ENCODE results near the gene DISC1.

Gene DISC1

DNA sequence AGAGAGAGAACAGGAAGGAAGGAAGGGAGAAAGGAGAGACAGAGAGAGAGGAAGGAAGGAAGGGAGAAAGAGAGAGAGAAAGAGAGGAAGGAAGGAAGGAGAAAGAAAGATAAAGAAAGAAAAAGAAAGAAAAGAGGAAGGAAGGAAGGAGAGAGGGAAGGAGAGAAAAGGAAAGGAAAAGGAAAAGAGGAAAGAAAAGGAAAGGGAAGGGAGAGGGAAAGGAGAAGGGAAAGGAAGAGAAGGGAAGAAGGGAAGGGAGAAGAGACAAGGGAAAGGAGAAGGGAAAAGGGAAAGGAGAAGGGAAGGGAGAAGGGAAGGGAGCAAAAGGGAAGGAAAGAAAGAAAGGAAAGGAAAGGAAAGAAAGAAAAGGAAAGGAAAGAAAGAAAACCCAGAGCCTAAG, 404.6 kb downstream of the DISC1 start:
- ATAC-seq = no peak
- TF ChIP-seq TCF4 (CRISPR knock-in tag; IDR thresholded peaks at IDR 0.05; ENCODE audit: borderline replicate concordance) = no peak
- TF ChIP-seq ZNF8 (CRISPR knock-in tag; IDR thresholded peaks at IDR 0.05) = no peak
- TF ChIP-seq ESRRG (CRISPR knock-in tag; IDR thresholded peaks at IDR 0.05) = no peak
- no peak for TF ChIP-seq ZFP3 (CRISPR knock-in tag; IDR thresholded peaks at IDR 0.05)
- no peak for TF ChIP-seq CSDC2 (CRISPR knock-in tag; IDR thresholded peaks at IDR 0.05)
- no peak for TF ChIP-seq BACH2 (CRISPR knock-in tag; IDR thresholded peaks at IDR 0.05; ENCODE audit: borderline replicate concordance)
- TF ChIP-seq GLIS3 (CRISPR knock-in tag; IDR thresholded peaks at IDR 0.05) = no peak
- TF ChIP-seq ZNF565 (CRISPR knock-in tag; conservative IDR thresholded peaks at IDR 0.05; ENCODE audit: low read depth) = no peak
- TF ChIP-seq, protein P1, sequence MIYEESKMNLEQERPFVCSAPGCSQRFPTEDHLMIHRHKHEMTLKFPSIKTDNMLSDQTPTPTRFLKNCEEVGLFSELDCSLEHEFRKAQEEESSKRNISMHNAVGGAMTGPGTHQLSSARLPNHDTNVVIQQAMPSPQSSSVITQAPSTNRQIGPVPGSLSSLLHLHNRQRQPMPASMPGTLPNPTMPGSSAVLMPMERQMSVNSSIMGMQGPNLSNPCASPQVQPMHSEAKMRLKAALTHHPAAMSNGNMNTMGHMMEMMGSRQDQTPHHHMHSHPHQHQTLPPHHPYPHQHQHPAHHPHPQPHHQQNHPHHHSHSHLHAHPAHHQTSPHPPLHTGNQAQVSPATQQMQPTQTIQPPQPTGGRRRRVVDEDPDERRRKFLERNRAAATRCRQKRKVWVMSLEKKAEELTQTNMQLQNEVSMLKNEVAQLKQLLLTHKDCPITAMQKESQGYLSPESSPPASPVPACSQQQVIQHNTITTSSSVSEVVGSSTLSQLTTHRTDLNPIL (CRISPR knock-in tag; IDR thresholded peaks at IDR 0.05; ENCODE audit: low read depth) = no peak
- TF ChIP-seq, protein P2, sequence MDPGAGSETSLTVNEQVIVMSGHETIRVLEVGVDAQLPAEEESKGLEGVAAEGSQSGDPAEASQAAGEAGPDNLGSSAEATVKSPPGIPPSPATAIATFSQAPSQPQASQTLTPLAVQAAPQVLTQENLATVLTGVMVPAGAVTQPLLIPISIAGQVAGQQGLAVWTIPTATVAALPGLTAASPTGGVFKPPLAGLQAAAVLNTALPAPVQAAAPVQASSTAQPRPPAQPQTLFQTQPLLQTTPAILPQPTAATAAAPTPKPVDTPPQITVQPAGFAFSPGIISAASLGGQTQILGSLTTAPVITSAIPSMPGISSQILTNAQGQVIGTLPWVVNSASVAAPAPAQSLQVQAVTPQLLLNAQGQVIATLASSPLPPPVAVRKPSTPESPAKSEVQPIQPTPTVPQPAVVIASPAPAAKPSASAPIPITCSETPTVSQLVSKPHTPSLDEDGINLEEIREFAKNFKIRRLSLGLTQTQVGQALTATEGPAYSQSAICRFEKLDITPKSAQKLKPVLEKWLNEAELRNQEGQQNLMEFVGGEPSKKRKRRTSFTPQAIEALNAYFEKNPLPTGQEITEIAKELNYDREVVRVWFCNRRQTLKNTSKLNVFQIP (CRISPR knock-in tag; IDR thresholded peaks at IDR 0.05; ENCODE audit: borderline replicate concordance, low read depth) = no peak
- TF ChIP-seq SNAI2 (CRISPR knock-in tag; IDR thresholded peaks at IDR 0.05) = no peak

DNA sequence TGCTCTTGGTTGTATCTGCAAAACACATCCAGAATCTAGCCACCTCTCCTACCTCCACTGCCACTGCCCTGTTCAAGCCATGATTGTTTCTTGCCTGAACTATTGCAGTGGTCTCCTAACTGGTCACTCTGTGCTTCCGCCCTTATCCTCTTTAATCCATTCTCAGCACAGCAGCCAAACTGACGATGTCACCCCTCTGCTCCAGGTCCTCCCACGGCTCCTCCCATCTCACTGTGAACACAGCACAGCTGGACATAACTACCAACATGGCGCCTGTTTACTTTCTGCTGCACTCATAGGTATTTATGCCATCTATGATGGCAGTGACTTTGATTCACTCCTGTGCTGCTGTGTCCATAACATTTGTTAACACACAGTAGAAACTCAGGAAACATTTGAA, 406.7 kb downstream of the DISC1 start:
- no peak for TF ChIP-seq RARB (CRISPR knock-in tag; IDR thresholded peaks at IDR 0.05)
- TF ChIP-seq ARNTL (CRISPR knock-in tag; IDR thresholded peaks at IDR 0.05; ENCODE audit: borderline replicate concordance, low read depth) = no peak
- TF ChIP-seq ZNF70 (CRISPR knock-in tag; IDR thresholded peaks at IDR 0.05) = no peak
- TF ChIP-seq TCF4 (CRISPR knock-in tag; IDR thresholded peaks at IDR 0.05; ENCODE audit: borderline replicate concordance) = no peak
- TF ChIP-seq, protein P1 (CRISPR knock-in tag; IDR thresholded peaks at IDR 0.05; ENCODE audit: low read depth) = no peak
- no peak for TF ChIP-seq ZFP30 (CRISPR knock-in tag; IDR thresholded peaks at IDR 0.05)
- TF ChIP-seq BACH2 (CRISPR knock-in tag; IDR thresholded peaks at IDR 0.05; ENCODE audit: borderline replicate concordance) = no peak
- TF ChIP-seq SNAI2 (CRISPR knock-in tag; IDR thresholded peaks at IDR 0.05) = no peak
- TF ChIP-seq, protein P3, sequence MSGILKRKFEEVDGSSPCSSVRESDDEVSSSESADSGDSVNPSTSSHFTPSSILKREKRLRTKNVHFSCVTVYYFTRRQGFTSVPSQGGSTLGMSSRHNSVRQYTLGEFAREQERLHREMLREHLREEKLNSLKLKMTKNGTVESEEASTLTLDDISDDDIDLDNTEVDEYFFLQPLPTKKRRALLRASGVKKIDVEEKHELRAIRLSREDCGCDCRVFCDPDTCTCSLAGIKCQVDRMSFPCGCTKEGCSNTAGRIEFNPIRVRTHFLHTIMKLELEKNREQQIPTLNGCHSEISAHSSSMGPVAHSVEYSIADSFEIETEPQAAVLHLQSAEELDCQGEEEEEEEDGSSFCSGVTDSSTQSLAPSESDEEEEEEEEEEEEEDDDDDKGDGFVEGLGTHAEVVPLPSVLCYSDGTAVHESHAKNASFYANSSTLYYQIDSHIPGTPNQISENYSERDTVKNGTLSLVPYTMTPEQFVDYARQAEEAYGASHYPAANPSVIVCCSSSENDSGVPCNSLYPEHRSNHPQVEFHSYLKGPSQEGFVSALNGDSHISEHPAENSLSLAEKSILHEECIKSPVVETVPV (CRISPR knock-in tag; IDR thresholded peaks at IDR 0.05) = no peak
- TF ChIP-seq ZNF8 (CRISPR knock-in tag; IDR thresholded peaks at IDR 0.05) = no peak
- no peak for ATAC-seq

DNA sequence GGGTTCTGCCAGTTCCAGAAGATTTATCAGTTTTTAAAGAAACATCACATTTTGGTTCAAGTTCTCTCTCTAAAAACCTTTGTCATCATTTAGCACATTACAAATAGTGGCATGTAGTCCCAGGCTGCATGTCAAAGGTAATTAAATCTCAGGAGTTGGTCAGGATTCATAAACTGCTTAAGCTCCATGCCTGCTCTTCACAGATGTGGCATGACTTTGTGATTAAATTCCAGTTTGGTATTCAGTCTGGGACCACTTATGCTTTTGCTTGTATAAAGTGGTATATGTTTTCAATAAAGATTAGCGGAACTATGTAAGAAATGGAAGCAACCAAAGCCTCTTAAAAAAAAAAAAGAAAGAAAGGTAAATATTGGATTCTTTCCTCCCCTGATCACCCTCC, 408.0 kb downstream of the DISC1 start:
- TF ChIP-seq BACH2 (CRISPR knock-in tag; IDR thresholded peaks at IDR 0.05; ENCODE audit: borderline replicate concordance) (no peak), ZFP30 (CRISPR knock-in tag; IDR thresholded peaks at IDR 0.05) (no peak), ESRRG (CRISPR knock-in tag; IDR thresholded peaks at IDR 0.05) (no peak), TCF4 (CRISPR knock-in tag; IDR thresholded peaks at IDR 0.05; ENCODE audit: borderline replicate concordance) (no peak), ZC3H10 (CRISPR knock-in tag; IDR thresholded peaks at IDR 0.05) (no peak), CSDC2 (CRISPR knock-in tag; IDR thresholded peaks at IDR 0.05) (no peak), OSR1 (CRISPR knock-in tag; IDR thresholded peaks at IDR 0.05) (no peak), ZNF8 (CRISPR knock-in tag; IDR thresholded peaks at IDR 0.05) (no peak), SNAI2 (CRISPR knock-in tag; IDR thresholded peaks at IDR 0.05) (no peak), ARNTL (CRISPR knock-in tag; IDR thresholded peaks at IDR 0.05; ENCODE audit: borderline replicate concordance, low read depth) (no peak)
- TF ChIP-seq, protein P4, sequence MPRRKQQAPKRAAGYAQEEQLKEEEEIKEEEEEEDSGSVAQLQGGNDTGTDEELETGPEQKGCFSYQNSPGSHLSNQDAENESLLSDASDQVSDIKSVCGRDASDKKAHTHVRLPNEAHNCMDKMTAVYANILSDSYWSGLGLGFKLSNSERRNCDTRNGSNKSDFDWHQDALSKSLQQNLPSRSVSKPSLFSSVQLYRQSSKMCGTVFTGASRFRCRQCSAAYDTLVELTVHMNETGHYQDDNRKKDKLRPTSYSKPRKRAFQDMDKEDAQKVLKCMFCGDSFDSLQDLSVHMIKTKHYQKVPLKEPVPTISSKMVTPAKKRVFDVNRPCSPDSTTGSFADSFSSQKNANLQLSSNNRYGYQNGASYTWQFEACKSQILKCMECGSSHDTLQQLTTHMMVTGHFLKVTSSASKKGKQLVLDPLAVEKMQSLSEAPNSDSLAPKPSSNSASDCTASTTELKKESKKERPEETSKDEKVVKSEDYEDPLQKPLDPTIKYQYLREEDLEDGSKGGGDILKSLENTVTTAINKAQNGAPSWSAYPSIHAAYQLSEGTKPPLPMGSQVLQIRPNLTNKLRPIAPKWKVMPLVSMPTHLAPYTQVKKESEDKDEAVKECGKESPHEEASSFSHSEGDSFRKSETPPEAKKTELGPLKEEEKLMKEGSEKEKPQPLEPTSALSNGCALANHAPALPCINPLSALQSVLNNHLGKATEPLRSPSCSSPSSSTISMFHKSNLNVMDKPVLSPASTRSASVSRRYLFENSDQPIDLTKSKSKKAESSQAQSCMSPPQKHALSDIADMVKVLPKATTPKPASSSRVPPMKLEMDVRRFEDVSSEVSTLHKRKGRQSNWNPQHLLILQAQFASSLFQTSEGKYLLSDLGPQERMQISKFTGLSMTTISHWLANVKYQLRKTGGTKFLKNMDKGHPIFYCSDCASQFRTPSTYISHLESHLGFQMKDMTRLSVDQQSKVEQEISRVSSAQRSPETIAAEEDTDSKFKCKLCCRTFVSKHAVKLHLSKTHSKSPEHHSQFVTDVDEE (CRISPR knock-in tag; IDR thresholded peaks at IDR 0.05) = no peak
- TF ChIP-seq, protein P1 (CRISPR knock-in tag; IDR thresholded peaks at IDR 0.05; ENCODE audit: low read depth) = no peak
- ATAC-seq = peak; percentile 52
